Right ventricle myocardium inferior (tissue), 1 donor: ENCODE data around the gene ZIC4. TPM values are rescaled to one million over a fixed set of nuclear protein-coding genes. Genes with fewer than 3 reads are reported as not detected.

Source experiments
- ATAC-seq: fragments of 200-7000 bp; cut with Tn5 transposase; one replicate; pipeline ENCODE4 v1.9.1; 2020; ENCODE audit warnings: mild to moderate bottlenecking, moderate library complexity
- DNase-seq: peaks from one replicate; pipeline ENCODE4 v3.0.0; 2021; ENCODE audit errors: missing footprints
- intact Hi-C: fragments of 100-400 bp; cut with DNase I; formaldehyde crosslinking; loops from one replicate; pipeline ENCODE4 v1.11.0; 2022
- long read RNA-seq: library from polyadenylated mRNA; unstranded; transcript quantifications from one replicate; pipeline ENCODE4 v2.0.0, GENCODE V29; 2021
- total RNA-seq: library from RNA; stranded (reverse); fragmentation: NEBNext Ultra II Directional; extraction: Animal tissue kit (Norgen Biotek cat#: 25700); gene quantifications from one replicate; pipeline ENCODE4 v1.2.1, GENCODE V29; 2021
- donor health status: DM: no; HTN: yes; CAD: no; lungs with severe emphysema.

Gene ZIC4
- not detected for total RNA-seq
- long read RNA-seq = 0 reads

DNA sequence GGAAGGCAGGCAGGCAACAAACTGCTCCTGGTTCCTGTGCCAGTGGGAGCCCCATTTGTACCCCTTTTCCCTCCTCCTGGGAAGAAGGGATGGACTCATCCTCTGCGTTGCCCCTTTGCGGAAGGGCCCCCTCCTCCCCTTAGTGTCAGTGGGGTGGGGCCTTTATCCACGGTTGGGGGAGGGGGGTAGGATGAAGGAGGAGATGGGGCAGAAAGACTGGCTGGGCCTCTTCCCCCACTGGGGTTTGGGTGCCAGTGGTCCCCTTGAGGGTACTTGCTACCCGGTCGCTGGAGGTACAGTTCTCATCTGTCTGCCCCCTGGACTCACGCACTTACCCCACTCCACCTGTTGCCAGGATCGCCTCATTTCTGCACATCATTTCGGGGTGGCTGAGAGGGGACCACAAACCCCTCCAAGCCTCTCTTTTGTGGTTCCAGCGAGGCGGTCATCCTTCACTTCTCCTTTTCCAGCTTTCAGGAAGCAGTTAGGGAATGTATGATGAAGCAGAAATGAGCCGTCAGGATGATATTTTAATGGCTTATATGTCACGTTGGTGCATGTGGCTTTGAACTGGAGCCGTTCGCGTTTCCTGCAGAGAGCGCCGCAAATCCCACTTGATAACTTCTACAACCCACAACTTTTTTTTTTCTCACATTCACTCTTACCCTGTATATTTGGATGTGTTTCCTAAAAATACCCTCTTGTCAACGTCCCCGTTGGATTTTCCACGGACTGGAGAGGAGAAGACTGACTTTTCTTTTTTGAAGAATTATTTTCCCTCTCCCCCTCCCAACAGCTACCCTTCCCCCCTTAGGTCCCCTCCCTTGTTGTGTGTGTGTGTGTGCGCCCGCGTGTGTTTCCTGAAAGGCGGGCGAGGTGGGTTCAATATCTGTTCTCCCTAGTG lies at the start of gene ZIC4:
TSS of gene ZIC4 (minus strand) at position 516 of the 904 bp plus-strand sequence. CDS start 3,746 bp downstream, outside the sequence.
- DNase-seq = no peak
- intact Hi-C loops = no loop called here
- ATAC-seq = no peak

DNA sequence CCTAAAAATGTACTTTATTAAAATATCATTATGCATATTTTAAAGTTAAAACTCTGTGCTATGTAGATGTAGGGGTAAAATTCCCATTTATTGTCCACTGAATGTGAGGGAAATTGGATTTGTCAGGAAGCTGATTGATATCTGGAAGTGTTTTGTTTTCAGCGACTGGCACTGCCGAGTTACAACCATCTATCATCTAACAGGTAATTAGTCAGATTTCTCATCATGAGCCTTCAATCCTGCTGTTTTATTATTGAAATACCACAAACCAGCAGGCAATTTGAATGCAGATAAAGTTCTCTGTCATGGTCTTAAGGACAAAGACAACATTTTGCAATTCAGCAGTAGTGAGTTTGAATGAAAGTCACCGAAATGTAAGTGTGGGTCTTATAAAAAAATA lies 43.3 kb upstream of the ZIC4 start:
- intact Hi-C loops = no loop called here
- DNase-seq (no peak), ATAC-seq (no peak)

DNA sequence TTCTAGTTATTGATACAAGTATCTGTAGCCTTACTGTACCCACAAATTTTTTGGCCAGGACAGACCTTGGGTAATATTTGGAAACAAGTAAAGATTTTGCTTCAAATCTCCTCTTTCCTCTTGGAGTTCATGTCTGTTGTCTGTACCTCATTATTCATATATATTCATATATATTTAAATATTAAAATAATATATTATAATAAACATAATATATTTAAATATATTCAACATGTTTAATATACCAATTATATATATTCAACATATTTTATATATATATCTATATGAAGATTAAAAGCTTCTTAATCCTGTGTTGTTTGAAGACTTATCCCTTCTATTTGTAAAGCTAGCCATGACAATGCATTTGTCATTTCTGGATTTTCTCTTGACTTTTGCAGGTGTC lies 40.9 kb upstream of the ZIC4 start:
- intact Hi-C loops = no loop called here
- ATAC-seq (no peak), DNase-seq (no peak)

DNA sequence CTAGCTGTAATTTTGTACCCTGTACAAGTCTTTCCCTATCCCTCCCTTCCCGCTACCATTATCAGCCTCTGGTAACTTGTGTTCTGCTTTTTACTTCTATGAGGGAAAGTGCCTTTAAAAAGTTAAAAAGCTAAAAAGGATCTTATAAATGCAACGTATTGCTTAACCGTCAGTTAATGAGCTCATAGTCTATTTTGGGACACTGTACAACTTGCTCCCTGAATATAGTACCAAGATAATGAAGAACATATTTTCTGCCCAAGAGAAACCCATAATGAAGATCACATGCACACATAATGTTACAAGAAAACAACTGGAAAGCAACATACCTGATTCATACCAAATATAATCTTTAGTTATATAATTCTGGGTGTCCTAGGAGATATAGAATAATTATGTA lies 25.4 kb upstream of the ZIC4 start:
- ATAC-seq = no peak
- intact Hi-C loops = no loop called here
- DNase-seq = no peak

DNA sequence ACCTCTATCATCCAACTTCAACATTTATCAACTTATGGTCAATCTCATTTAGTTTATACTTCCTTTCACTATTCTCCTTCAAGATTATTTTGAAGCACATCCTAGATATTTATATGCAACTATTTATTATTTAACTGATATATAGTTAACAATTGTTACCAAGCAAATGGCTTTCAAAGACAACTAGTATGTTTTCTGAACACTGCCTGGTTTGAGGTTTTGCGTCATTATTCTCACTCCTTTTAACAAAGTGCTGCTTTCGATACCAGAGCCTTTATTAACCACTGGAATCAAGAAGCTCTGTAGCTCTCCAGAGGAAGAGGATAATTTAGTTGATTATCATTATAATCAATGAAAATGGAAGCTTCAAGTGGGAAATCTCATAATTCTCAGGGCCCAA lies 22.4 kb upstream of the ZIC4 start:
- intact Hi-C loops = no loop called here
- ATAC-seq = no peak
- DNase-seq = no peak

DNA sequence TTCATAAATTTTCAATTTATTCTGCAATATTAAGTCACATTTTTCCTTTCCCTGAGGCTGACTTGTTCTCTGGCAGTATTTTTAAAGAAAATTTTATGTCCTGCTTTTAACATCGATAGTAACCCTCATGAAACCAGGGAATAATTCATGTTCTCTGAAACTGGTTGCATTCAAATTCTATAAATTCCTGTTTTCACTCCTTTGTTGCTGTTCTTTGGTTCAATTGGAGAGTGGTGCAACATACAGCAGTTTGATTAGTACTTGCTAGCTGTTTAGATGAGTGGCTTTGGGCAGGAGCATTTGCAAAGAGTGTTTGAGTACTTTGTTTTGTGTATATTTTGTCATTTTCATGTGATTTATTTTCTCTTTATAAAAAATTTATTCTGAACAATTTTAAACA lies 22.0 kb upstream of the ZIC4 start:
- intact Hi-C loops = no loop called here
- ATAC-seq = no peak

DNA sequence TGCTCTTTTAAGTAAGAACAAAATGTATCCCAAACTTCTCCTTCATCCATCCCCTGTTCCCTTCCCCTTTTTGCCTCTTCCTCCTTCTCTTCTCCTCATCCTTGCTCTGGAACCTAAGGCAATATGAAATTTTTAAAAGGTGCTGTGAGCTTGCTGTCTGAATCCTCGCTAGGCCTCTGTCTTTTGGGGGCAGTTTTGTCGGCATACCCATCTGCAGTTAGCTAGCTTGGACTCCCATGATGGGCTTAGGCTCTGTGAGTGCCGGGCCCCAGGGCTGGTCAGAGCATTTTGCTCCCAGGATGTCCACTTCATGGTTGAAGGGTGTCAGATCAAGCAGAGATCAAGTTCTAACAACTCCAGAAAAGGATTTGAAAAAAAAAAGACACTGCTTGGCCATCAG lies 21.4 kb upstream of the ZIC4 start:
- intact Hi-C loops = no loop called here
- ATAC-seq (no peak), DNase-seq (no peak)

More for the DNA sequence above, 22.0 kb upstream of the ZIC4 start:
- DNase-seq = no peak

DNA sequence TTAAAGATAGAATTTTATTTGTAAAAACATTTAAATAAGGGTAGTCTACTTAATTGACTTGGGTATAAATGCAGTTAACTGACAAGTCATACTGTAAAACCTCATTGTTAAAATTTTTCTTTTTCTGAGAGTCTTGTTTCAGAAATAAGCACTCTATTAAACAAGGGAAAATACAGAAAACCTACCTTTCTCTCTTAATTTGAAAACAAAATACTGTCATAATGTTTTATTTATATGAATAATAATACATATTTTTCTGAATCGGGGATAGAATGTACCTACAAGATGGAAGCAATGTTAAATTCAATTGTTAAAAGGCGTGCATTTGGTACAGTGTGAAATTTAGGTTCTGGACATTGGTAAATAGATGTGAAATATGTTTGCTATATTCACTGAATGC lies 20.6 kb upstream of the ZIC4 start:
- no peak for DNase-seq
- no peak for ATAC-seq
- intact Hi-C loops = no loop called here

DNA sequence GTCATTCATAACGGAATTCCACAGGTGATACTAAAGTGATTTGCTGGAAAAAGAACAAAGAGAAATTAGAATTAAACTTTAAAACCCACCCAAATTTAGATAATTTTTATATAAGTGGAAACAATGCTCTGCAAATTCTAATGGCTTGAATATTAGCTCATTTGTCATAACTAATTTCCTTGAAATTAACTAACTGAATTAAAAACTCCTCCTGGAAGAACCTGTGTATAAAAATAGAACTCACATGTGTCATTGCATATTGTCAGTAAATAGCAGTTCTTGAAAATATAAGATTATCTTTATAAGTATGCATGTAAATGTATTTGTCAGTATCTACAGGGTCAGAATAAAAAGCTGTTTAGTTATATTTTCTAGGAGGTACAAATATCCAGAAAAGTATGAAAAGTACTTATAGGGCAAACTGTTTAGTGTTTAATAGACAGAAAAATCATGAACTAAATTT lies 19.1 kb upstream of the ZIC4 start:
- no peak for ATAC-seq
- no peak for DNase-seq
- intact Hi-C loops = no loop called here

DNA sequence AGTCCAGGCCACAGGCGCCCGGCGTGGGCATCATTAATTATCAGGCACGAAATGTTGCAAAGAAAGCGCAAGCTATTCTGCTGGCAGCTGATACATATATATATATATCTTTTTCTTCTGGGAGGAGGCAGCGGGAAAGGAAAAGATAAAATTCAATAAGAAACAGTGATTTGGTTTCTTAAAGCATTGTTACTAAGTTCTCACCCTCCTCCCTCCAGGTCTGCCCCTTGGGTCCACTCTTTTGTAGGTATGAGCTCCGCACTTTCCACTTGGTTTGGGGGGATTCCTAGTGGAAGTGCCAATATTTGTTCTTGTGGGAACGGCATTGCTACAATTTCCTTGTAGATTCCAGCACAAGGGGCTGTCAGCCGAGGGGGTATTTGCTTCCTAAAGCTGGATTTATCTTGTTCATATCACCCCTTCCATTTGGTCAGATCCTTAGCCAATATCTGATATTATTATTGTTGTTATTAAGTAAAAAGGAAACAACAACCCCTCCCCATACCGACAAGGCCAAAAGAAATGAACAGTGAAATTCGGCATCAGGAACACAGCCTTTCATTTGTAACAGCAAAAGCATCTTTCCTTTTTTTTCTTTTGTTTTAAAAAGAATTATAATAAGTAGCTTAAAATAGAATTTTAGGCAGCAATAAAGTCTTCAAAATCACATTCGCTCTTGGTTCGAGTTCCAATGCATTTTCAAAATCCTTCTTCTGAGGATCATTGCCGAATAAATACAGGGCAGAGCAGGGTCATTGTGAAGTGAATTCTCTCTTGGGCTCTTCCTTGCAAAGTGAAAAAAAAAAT lies 18.4 kb upstream of the ZIC4 start:
- no peak for DNase-seq
- ATAC-seq = no peak
- intact Hi-C loops = no loop called here

DNA sequence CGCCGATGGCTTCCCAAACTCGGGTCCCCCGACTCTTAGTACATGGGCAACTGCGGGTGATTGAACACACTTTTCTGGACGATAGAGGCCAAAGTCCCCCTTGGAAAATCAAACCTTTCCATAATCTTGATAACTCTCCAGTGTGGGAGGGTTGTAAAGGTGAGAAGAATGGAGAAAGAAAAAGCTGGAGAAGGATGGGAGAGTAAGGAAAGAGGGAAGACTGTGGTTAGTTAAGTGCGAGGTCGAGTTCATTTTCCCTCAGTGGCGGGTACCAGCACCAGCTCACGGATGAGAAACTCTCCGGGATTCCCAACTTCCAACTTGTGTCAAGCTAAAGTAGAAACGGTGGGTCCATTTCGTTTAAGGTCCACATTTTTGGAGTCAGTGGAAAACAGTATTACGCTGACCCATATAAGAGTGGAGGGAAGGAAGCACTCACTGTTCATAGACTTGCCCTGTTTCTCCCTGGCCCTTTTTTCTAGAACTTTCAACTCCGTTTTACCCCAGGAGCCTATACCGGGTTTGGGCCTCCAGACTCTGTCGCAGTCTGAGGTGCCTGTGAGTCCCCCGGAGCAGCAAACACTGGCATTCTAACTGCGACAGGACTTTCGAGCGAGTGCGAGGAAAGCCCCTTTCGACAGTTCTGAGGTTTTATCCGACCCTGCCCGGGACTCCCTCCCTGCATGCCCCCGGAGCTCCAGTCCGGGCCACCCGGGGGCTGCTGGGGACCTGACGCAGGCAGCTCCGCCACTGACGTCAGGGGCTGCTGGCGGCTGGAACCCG lies 17.6 kb upstream of the ZIC4 start:
- intact Hi-C loops = no loop called here
- DNase-seq = no peak
- no peak for ATAC-seq

DNA sequence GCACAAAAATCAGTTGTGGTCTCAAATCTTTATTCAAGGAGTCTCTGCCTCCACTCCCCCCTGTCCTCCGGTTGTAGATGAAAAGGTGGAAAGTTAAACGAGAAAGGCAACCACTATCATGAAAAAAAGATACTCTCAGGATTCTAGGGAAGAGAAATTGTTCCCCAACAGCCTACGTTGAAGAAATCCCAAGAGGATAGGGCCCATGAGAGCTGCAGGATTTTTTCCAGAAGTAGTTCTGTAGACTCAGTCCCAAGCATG lies 17.1 kb upstream of the ZIC4 start:
- ATAC-seq = no peak
- intact Hi-C loops = no loop called here
- no peak for DNase-seq

DNA sequence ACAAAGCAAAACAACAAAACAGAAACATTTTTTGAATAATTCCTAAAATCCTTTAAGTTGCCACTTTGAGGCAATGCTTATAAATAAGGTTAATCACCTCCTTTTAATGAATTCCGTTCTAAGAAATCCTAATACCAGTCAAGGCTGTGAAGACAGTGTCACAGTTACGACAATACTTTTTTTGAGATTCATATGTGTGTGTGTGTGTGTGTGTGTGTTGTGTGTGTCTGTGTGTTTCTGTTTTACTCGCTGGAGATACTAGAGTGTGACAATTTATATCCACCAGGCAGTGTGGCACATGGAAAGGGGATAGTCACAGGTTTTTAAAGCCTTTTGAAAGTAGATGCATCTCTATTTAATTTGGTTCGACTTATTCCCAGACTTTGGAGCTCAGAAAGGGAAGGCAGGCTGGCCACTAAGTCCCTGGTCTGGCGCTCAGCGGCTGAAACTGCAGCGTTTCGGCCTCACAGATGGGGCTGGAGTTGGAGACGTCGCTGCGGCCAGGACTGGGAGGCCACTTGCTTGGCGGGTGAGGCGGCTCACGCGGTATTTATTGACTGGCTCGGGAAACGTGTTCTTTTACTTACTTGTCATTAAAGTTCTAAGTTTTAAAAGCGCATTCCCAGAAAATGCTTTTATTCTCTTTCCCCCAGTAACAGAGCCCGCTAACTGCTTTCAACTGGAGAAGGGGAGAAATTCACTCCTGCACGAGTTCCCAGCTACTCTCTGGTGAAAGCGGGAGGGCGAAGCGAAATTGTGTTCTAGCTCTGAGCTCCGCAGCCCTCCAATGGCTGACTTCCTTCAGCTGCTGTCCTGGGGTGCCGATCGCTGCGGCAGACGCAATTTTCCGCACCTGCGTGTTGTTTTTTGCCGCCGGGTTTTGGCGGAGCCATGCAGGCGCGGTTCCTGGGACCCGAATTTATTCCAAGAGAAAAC lies 16.5 kb upstream of the ZIC4 start:
- intact Hi-C loops = no loop called here
- ATAC-seq = no peak

DNA sequence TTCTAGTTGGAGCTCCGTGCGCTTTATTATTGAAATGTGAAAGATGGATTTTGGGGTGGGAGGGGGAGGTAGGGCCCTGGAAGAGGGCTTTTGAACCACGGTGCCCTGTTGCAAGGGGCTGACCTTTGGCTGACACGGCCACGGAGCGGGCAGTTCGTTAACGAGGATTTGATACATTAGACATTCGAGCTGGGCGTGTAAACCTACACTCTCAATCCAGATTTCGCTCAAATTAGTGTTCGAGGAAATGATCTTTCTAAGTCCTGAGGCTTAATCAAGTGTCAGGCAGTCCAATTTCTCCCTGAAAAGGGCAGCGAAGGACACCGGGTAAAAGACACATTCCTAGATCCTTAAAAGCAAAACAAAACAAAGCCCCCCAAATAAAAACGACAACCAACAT lies 15.9 kb upstream of the ZIC4 start:
- no peak for ATAC-seq
- intact Hi-C loops = no loop called here
- no peak for DNase-seq

More for the DNA sequence above, 16.5 kb upstream of the ZIC4 start:
- no peak for DNase-seq

DNA sequence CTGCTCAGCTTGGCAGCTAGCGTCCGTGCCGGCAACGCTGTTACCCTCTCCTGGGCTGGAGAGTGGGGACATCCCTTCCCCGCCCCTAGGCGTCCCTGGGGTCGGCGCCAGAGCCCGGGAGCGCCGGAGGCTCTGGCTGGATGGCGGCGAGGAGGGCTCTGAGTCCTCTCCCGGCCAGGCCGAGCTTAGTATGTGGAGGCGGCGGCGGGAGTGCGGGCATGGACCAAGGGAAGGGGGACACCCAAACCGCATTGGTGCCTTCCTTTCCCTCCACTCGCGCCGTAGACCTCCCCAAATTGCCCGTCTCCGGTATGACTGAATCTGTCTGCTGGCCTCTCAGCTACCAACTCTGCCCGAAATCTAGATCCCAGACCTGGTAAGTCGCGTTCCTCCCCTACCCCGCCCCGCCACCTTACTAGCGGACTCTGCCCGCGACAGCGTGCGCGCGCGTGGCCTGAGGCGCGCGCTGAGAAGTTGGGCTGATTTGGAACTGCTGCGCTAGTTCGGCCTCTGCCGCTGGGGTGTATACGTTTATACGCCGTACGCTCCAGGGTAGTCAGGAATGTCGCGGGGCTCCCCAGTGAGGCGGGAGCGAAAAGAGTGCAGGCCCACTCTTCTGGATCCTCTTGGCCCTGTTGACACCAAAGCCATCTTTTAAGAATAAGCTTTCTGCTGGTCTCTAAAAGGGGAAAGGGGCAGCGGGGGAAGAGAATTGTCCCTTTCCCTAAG lies 15.0 kb upstream of the ZIC4 start:
- no peak for DNase-seq
- no peak for ATAC-seq

DNA sequence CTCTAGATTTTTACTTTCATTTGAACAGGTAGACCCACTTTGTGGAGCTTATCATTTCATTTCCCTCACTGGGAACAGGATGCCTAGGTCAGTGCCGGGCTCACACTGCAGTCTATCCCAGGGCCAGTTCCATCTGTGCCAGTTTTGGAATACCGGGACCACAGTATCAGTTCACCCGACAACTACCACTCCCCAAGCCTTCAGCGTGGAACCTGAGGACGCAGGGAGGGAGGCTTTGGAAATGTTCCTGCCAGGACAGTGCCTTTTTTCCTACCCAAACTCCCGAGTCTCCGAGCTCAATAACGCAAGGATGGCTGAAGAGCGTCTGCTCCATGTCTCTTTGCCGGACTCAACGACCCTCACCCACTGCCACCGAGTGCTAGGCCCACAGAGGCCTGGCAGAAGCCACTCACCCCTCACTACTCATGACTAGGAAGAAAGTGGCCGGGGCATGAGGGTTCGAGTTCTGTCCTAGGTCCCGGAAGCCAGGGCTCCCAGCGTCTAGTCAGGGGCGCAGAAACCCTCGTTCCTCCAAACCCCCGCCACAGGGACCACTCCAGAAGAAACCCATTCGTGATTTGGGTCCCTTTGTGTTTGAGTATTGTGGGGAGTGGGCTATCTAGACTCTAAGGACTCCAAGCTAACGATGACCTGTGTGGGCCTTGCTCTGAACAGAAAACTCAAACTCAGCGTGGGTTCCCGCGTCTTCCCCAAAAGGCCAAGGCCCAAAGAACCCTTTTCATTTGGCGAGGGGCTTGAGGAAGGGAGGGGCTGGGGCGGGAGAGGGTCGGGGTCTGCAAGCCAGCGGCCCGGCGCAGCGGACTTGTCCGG lies 14.2 kb upstream of the ZIC4 start:
- intact Hi-C loops = no loop called here
- DNase-seq = no peak
- ATAC-seq = no peak

More for the DNA sequence above, 15.0 kb upstream of the ZIC4 start:
- intact Hi-C loops = no loop called here

DNA sequence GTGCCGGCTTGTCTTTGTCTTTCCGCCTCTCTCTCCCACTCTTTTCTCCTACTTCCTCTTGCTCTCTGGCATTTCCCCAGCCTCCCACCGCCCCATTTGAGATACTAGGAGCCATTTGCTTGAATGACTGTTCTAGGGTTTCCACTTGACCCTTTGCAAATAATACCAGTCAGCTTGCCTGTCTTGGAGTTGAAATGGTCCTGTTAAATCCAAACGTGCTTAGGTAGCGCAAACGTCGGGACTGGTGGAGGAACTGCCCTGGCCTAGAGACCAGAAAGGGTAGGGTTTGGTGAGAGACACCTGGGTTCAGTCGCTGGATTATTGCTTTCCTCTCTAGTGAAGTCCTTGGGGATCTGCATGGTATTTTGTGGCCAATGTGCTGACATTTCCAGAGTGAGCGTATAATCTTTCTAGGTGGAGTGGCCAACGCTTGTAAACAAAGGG lies 13.5 kb upstream of the ZIC4 start:
- DNase-seq (no peak), ATAC-seq (no peak)
- intact Hi-C loops = no loop called here
